Fibroblast of mammary gland (primary cell): ENCODE data around the gene ICAM5.

ENCODE experiments used
- DNase-seq: peaks from one replicate; pipeline ENCODE4 v3.0.0-alpha.2; 2010; ENCODE audit warnings: low read depth
- H3K4me3 ChIP-seq: 2 replicates; pipeline ENCODE4 v1.5.1; 2011; ENCODE audit warnings: low read depth, mild to moderate bottlenecking, low read length, moderate library complexity; ENCODE audit not compliant: control insufficient read depth
- TF ChIP-seq, protein P1 (sequence below): conservative IDR thresholded peaks from 2 replicates; pipeline ENCODE4 v1.5.1; 2011; ENCODE audit warnings: low read depth, low read length, inconsistent platforms; ENCODE audit not compliant: control insufficient read depth, insufficient read depth

Gene ICAM5

DNA sequence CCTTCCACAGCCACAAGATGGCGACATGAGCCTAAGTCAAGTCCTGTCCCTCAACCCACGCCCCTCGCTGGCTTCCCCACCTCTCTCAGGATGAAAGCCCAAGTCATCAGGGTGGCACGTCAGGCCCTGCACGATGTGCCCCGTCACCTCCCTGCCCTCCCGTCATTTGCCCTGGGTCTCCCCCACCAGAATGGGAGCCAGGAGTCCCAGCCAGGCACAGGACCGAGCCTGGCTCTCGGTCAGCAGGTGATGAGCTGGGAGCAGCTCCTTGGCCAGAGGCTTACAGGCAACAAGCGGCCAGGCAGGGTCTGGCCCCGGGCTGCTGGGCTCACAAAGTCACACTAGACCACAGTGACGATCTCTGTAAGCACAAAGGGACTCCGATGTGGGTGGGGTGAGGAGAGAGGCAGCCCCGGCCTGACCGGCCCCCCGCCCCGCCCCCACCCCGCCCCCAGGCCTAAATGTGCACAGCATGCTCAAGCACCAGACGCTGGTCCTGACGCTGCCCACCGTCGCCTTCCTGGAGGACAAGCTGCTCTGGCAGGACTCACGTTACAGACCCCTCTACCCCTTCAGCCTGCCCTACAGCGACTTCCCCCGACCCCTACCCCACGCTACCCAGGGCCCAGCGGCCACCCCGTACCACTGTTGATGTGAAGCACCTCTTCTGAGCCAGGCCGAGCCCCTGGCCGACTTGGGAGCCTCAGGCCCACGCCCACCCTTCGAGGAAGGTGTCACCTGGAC is 30.4 kb upstream of the ICAM5 start:
- TF ChIP-seq, protein P1, sequence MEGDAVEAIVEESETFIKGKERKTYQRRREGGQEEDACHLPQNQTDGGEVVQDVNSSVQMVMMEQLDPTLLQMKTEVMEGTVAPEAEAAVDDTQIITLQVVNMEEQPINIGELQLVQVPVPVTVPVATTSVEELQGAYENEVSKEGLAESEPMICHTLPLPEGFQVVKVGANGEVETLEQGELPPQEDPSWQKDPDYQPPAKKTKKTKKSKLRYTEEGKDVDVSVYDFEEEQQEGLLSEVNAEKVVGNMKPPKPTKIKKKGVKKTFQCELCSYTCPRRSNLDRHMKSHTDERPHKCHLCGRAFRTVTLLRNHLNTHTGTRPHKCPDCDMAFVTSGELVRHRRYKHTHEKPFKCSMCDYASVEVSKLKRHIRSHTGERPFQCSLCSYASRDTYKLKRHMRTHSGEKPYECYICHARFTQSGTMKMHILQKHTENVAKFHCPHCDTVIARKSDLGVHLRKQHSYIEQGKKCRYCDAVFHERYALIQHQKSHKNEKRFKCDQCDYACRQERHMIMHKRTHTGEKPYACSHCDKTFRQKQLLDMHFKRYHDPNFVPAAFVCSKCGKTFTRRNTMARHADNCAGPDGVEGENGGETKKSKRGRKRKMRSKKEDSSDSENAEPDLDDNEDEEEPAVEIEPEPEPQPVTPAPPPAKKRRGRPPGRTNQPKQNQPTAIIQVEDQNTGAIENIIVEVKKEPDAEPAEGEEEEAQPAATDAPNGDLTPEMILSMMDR, result peak; percentile 73
- H3K4me3 ChIP-seq, result no peak overlapping the region
- DNase-seq, result peak; percentile 84

DNA sequence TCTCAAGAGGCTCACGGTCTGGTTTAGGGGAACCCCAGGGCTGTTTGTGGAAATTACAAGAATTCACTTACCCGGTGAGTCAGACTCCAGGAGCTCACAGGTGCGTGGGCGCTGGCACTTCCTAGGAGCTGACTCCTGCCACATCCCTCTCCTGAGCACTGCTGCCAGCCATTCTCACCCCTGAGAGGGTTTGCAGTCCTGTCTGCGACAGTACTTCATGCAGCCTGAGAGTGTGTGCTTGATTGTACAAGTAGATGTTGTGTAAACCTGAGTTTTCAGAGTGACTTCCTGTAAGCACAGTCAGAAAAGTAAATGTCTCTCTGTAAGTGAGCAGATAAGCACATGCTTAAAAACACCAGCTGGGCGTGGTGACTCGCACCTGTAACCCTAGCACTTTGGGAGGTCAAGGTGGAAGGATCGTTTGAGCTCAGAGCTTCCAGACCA is 29.6 kb upstream of the ICAM5 start:
- H3K4me3 ChIP-seq, result no peak overlapping the region
- TF ChIP-seq, protein P1, result no peak
- no peak for DNase-seq

DNA sequence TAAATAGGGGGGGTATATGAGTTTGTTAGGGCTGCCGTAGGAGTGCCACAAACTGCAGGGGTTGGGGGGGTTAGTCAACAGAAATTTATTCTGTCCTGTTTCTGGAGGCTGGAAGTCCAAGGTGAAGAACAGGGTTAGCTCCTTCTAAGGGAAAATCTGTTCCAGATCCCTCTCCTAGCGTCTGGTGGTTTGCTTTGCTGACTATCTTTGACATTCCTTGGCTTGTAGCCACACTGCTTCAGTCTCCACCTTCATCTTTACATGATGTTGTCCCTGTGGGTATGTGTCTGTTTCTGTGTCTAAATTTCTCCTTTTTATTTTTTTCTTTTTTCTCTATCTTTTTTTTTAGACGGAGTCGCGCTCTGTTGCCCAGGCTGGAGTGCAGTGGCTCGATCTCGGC is 27.0 kb upstream of the ICAM5 start:
- peak; percentile 35 for DNase-seq
- no peak overlapping the region for H3K4me3 ChIP-seq
- TF ChIP-seq, protein P1, result no peak

- no peak overlapping the region for H3K4me3 ChIP-seq
Observed at GRCh38 chr19:10266706-10267105, 23.0 kb upstream of the ICAM5 start.

GRCh38 chr19:10268071-10268470 is 21.7 kb upstream of the ICAM5 start:
- no peak for DNase-seq
- H3K4me3 ChIP-seq, result no peak overlapping the region
- TF ChIP-seq, protein P1, result no peak

More at GRCh38 chr19:10266706-10267105, 23.0 kb upstream of the ICAM5 start:
- TF ChIP-seq, protein P1, result no peak
- no peak for DNase-seq

GRCh38 chr19:10269333-10270179 is 20.2 kb upstream of the ICAM5 start:
- peak overlapping the region; percentile 24 for H3K4me3 ChIP-seq

More at GRCh38 chr19:10269333-10270179, 20.2 kb upstream of the ICAM5 start:
- TF ChIP-seq, protein P1, result peak; percentile 80
- DNase-seq, result peak; percentile 64
